Hindlimb muscle (tissue), 1 donor: Measurements from ENCODE around the gene CD46. TPM values are rescaled to one million over a fixed set of nuclear protein-coding genes. Genes with fewer than 3 reads are reported as not detected.
"Not testable (repeated sequence)": the region's sequence is repeated elsewhere in the genome, so short reads cannot be mapped to it uniquely, and the experiment has no call there.

ENCODE experiments used
- DNase-seq: peaks from one replicate; pipeline ENCODE4 v3.0.0-alpha.2; 2013
- polyA plus RNA-seq: library from polyadenylated mRNA; unstranded; fragments of 120-200 nt; gene quantifications from one replicate; pipeline ENCODE4 v1.2.1, GENCODE V29; 2013; ENCODE audit not compliant: insufficient read length

The CD46 gene
- polyA plus RNA-seq, 1 donor: 74.1 TPM

DNA sequence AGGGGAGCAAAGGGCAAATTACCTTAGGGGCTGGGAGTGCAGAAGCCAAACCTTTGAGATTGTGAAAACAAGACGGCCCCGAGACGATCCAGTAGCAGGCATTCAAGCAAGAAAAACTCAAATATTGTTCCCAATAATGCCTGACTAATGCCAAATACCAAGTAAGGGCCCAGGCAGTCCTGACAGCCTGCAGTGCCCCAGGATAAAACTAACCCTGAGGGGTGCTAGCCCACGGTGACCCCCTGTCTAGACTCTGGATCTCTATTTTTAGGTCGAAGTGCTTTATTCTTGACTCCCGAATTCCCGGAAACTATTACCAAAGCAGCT lies 428 bp upstream of the CD46 start:
- DNase-seq: peak; percentile 12

DNA sequence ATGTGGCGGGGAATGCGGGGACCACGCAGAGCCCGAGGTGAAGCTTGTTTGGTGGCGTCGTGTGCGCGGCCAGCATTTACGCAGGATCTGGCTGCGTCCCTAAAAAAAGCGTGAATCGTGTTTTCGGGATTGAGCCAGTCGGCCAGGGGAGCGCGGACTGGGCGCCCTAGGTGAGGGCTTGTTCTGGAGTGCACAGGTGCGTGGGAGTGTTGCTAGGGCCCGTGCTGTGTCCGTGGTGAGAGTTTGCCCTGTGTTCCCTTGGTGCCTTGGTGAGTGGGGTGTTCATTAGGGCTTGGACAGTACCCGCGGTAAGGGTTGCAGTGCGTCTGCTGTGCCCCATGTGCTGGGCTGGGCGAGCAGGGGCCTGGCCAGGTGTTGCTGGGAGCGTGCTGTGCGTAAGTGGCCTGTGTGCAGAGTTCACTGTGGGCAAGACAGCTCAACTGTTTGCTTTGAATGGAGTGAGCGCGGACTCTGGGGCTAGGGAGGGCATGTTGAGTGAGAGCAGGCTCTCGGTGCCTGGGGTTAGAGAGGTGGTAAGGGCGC lies 673 bp downstream of the CD46 start:
- no peak for DNase-seq

GRCh38 chr1:207753611-207754010 lies 1.8 kb downstream of the CD46 start:
- DNase-seq: no peak

DNA sequence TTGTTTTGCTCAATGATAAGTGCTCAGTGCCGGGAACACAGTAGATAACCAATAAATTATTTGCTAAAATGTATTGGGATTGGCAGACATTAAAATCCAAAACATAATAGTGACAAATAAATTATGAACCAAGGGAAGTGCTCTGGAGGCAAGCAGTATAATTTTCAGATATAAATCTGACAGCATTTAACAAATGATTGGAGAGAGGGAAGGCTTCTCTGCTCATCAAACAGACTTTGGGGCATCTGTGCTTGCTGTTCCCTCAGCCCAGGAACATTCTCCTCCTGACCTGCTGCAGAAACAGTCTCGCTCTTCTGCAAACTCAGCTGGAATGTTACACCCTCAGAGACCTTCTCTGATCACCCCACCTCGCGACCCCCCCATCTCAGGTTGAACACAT lies 2.2 kb downstream of the CD46 start:
- DNase-seq: no peak

DNA sequence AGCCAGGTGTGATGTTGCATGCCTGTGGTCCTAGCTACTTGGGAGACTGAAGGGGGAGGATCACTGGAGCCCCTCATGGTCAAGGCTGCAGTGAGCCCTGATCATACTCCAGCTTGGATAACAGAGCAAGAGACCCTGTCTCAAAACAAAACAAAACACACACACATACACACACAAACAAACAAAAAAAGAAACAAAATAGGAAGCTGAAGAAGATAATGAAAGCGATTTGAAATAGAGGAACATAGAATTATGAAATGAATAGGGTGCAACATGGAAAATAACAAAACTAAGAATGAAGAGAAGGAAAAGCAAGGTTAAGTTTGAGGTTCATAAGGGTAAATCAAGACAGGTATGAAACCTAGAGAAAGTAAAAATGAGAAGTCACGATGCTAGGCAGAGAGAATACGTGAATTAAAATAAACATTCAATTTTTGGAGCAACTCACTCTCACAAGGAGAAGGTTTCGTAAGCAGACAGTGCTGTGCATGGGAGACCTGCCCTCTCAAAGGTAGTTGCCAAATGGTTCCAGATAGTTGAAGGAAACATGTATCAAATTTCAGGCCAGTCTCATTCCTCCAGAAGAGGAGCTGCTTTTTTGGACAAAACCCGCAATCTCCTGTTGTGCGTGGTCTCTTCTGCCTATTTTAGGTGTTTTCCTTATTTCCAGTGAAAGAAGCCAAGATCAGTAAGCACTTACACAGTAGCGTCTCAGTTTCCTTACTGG lies 3.3 kb downstream of the CD46 start:
- DNase-seq: no peak

GRCh38 chr1:207755846-207756693 lies 4.2 kb downstream of the CD46 start:
- no peak for DNase-seq

DNA sequence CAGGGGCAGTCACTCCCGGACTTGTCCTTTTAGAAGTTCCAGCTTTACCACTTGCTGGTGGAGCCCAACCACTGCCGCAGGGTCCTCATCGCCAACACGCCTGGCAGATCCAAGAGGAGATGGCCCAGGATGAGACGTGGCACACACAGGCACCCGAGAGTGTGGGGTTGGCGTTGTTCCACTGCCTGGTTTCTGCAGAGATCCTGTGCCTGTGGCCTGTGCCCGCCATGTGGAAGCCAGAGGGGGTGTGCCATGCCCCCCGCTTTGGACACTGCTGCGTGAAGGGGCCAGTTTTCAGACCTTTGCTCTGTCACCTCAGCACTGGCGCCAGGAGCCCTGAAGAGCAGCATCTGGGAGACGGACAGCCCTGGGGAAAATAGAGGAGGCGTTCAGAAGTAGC lies 10.8 kb downstream of the CD46 start:
- DNase-seq: no peak

DNA sequence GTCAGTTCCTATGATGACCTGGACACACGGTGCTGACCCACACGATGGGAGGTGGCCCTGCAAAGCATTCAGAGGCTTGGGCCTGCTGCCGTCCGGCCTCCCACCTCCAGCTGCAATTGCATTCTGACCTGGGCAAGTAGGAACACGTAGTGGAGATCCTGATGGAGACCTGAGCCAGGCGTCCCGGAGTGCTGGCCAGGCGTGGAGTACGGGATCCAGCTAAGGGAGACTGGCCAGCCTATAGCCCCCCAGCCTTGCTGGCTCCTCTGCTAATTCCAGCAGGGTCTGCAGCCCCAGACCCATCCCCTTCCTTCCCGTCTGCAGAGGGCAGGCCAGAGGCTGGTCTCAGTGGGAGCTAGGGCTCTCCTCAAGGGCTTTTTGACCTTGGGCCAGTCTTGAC lies 11.2 kb downstream of the CD46 start:
- DNase-seq: no peak

GRCh38 chr1:207763972-207764371 lies 12.1 kb downstream of the CD46 start:
- no peak for DNase-seq

GRCh38 chr1:207766569-207766968 lies 14.7 kb downstream of the CD46 start:
- no peak for DNase-seq

DNA sequence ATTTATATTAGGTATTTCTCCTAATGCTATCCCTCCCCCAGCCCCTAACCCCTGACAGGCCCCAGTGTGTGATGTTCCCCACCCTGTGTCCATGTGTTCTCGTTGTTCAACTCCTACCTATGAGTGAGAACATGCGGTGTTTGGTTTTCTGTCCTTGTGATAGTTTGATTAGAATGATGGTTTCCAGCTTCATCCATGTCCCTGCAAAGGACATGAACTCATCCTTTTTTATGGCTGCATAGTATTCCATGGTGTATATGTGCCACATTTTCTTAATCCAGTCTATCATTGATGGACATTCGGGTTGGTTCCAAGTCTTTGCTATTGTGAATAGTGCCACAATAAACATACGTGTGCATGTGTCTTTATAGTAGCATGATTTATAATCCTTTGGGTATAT lies 18.7 kb downstream of the CD46 start:
- not testable (repeated sequence) for DNase-seq

DNA sequence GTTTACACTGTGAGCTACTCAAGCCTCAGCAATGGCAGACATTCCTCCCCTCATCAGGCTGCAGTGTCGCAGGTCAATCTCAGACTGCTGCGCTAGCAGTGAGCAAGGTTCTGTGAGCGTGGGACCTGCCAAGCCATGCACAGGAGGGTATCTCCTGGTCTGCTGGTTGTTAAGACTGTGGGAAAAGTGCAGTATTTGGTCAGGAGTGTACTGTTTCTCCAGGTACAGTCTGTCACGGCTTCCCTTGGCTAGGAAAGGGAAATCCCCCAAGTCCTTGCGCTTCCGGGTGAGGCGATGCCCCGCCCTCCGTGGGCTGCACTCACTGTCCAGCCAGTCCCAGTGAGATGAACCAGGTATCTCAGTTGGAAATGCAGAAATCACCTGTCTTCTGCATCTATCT lies 24.2 kb downstream of the CD46 start:
- not testable (repeated sequence) for DNase-seq

- not testable (repeated sequence) for DNase-seq
These were observed 25.6 kb downstream of the CD46 start for GRCh38 chr1:207777412-207777811.

- no peak for DNase-seq
These were observed 27.2 kb downstream of the CD46 start for GRCh38 chr1:207779008-207779407.

GRCh38 chr1:207781312-207781711 lies 29.5 kb downstream of the CD46 start:
- no peak for DNase-seq

DNA sequence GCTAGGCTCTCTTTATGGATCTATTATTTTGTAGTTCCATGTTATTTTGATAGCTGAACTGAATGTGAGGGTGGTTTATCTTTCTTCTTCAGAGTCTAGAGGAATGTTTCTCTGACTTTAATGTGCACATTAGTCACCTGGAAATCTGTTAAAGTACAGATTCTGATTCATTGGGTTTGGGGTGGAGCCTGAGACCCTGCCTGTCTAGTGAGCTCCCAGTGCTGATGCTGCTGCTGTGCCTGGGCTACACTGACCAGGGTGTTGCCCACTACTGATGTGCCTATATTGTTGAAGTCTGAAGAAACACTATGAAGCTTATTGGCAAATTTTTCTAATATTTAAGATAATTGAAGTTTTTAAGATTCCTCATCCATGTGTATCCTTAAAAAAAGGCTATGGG lies 35.9 kb downstream of the CD46 start:
- no peak for DNase-seq

DNA sequence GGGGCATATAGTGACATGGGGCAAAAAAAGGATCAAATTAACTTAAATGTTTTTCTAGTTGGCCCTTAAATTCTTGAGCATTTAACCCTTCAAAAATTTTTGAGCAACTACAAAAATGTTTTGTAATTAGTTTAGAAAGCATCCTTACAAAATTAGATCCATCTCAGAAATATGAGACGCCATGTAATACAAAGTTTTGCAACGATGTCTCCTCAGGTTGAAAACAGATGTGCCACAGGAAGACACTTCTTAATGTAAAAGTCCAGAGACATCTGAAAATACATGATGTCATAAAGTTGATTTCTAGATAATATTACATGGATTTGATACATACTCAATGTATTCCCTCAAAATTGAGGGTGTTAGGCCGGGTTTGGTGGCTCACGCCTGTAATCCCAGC lies 37.5 kb downstream of the CD46 start:
- DNase-seq: no peak

- no peak for DNase-seq
These were observed 38.2 kb downstream of the CD46 start for GRCh38 chr1:207789792-207790787.

DNA sequence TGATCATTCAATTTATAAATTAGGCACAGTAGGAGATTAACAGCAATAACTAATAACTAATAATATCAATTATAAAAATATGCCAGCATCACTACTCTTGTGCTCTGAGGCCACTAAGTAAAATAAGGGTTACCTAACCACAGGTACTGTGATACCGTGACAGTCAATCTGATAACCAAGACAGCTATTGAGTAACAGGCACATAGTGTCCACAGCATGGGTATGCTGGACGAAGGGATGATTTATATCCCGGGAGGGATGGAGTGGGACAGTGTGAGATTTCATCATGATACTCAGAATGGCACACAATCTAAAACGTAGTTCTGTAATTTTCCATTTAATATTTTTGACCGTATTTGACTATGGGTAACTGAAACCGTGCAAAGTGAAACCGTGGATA lies 39.4 kb downstream of the CD46 start:
- no peak for DNase-seq

GRCh38 chr1:207793327-207793726 lies 41.5 kb downstream of the CD46 start:
- no peak for DNase-seq

DNA sequence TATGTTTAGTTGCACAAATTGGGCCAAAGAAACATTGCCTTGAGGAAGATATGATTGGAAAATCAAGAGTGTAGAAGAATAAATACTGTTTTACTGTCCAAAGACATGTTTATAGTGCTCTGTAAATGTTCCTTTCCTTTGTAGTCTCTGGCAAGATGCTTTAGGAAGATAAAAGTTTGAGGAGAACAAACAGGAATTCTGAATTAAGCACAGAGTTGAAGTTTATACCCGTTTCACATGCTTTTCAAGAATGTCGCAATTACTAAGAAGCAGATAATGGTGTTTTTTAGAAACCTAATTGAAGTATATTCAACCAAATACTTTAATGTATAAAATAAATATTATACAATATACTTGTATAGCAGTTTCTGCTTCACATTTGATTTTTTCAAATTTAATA lies 43.0 kb downstream of the CD46 start:
- DNase-seq: no peak

- peak; percentile 54 for DNase-seq
These were observed 45.5 kb downstream of the CD46 start for GRCh38 chr1:207797229-207797973.
